Prostate gland (tissue), 2 donors: ENCODE measurements around the gene MTIF3.

ENCODE experiments used
- CTCF ChIP-seq, 4 experiments: fragments of 200-600 bp in 2 of 4; fragments of 450-650 bp in 2 of 4; sonication (generic) in 2 of 4; IDR thresholded peaks; 1 replicate in 3 of 4; 2 replicates in 1 of 4; pipeline ENCODE4 v1.5.1; 2016 to 2019; ENCODE audit warnings: antibody characterized with exemption in 4 of 4, mild to moderate bottlenecking in 2 of 4, moderate library complexity in 2 of 4
- POLR2A ChIP-seq: fragments of 450-650 bp; IDR thresholded peaks from one replicate; pipeline ENCODE4 v1.6.1; 2016; ENCODE audit warnings: antibody characterized with exemption, mild to moderate bottlenecking
- POLR2AphosphoS5 ChIP-seq: sonication (generic); formaldehyde crosslinking; IDR thresholded peaks from one replicate; pipeline ENCODE4 v1.6.1; 2017; ENCODE audit warnings: antibody characterized with exemption

DNA sequence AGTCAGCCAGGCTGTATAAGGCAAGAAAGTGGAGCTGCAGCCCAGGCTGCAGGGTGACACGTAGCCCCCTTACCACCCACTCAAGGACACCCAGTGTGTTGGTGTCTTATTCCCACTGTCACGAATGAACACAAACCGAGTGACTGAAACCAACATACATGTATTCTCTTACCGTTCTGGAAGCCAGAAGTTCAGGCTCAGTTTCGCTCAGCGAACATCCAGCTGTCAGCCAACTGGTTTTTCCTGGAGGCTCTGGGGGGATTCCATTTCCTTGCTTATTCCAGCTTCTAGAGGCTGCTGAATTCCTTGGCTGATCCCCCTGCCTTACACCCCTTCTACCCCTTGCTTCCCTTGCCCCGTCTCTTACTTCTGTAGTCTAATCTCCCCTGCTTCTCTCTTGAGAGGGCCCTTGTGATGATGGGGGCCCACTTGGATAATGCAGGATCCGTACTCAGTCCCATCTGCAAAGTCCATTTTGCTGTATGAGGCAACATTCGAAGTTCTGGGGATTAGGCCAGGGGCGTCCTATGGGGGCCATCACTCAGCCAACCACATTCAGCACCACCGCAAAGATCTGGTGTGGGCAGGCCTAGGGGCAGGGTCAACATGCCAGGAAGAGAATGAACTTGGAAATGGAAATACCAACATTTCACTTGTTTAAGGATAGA is 47.3 kb upstream of the MTIF3 start:
- no peak for TF ChIP-seq CTCF (IDR thresholded peaks at IDR 0.05)
- TF ChIP-seq POLR2A, result no peak
- no peak for TF ChIP-seq POLR2AphosphoS5
